ENCODE data around the gene DUSP22. TPM values are rescaled to one million over a fixed set of nuclear protein-coding genes. Genes with fewer than 3 reads are reported as not detected.

DUSP22 gene
- total and polyA plus RNA-seq, 7 donors: 31.6 to 58.0 (median 49.7) TPM

GRCh38 chr6:399785-400534 is 107.7 kb downstream of the DUSP22 start:
- H3K4me3 ChIP-seq: no peak overlapping the region
- DNase-seq (no peak), ATAC-seq (no peak)
- no peaks in the 10 kb centered on the region for H3K9me3 ChIP-seq
- H3K36me3 ChIP-seq (ENCODE audit: insufficient read depth in 1 of 2, low read depth in 1 of 2): no peaks in the 10 kb centered on the region
- intact Hi-C loops (cut with DNase I): no loop called here
- H3K27ac ChIP-seq: no peak overlapping the region
- TF ChIP-seq, protein P1, sequence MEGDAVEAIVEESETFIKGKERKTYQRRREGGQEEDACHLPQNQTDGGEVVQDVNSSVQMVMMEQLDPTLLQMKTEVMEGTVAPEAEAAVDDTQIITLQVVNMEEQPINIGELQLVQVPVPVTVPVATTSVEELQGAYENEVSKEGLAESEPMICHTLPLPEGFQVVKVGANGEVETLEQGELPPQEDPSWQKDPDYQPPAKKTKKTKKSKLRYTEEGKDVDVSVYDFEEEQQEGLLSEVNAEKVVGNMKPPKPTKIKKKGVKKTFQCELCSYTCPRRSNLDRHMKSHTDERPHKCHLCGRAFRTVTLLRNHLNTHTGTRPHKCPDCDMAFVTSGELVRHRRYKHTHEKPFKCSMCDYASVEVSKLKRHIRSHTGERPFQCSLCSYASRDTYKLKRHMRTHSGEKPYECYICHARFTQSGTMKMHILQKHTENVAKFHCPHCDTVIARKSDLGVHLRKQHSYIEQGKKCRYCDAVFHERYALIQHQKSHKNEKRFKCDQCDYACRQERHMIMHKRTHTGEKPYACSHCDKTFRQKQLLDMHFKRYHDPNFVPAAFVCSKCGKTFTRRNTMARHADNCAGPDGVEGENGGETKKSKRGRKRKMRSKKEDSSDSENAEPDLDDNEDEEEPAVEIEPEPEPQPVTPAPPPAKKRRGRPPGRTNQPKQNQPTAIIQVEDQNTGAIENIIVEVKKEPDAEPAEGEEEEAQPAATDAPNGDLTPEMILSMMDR (IDR thresholded peaks at IDR 0.05): no peak
- no peaks in the 10 kb centered on the region for H3K4me1 ChIP-seq
- WGBS, 3 donors: 64 to 69% (median 65%) methylated on average over 11 of the region's 11 CpGs
- H3K27me3 ChIP-seq (ENCODE audit: insufficient read depth in 3 of 3, low read length in 2 of 3): peaks cover 0 to 18% (median 5%) of the 10 kb centered on the region in 3 donors

- Histone ChIP-seq H3K4me3 (no peak overlapping the region), H3K36me3 (ENCODE audit: insufficient read depth in 1 of 2, low read depth in 1 of 2) (no peaks in the 10 kb centered on the region), H3K27me3 (ENCODE audit: insufficient read depth in 3 of 3, low read length in 2 of 3) (peaks cover 0 to 10% (median 5%) of the 10 kb centered on the region in 3 donors), H3K27ac (no peak overlapping the region), H3K9me3 (no peaks in the 10 kb centered on the region), H3K4me1 (no peaks in the 10 kb centered on the region)
- ATAC-seq (no peak), DNase-seq (no peak)
- intact Hi-C loops (cut with DNase I): no loop called here
- WGBS, 3 donors: 71 to 78% (median 74%) methylated on average over 6 of the region's 6 CpGs
- TF ChIP-seq, protein P1 (IDR thresholded peaks at IDR 0.05): no peak
Measured at GRCh38 chr6:400815-401214, 108.5 kb downstream of the DUSP22 start.

Other genes starting within 250 kb of the DUSP22 start
- under 1 TPM; 0.08 to 0.59 (median 0.43) TPM for gene IRF4, start 99.3 kb downstream of the DUSP22 start, total RNA-seq
- gene IRF4, start 99.3 kb downstream of the DUSP22 start, polyA plus RNA-seq: under 1 TPM; 0.03 to 0.53 (median 0.08) TPM

Measured in psoas muscle (tissue), 8 donors.